Transverse colon (tissue), 4 donors: Measurements from ENCODE around the gene RIPPLY3. TPM values are rescaled to one million over a fixed set of nuclear protein-coding genes. Genes with fewer than 3 reads are reported as not detected.

Experiments used
- DNase-seq: peaks from one replicate; pipeline ENCODE4 v3.0.0-alpha.2; 2019
- H3K27ac ChIP-seq, 4 donors: fragments of 200-600 bp; sonication (generic); 2 replicates each; pipeline ENCODE4 v1.5.1; 2016 to 2018; ENCODE audit warnings: inconsistent platforms in 4 of 4
- H3K27me3 ChIP-seq: fragments of 200-600 bp; sonication (generic); 2 replicates; pipeline ENCODE4 v1.5.1; 2017; ENCODE audit warnings: inconsistent platforms
- H3K36me3 ChIP-seq, 4 donors: fragments of 200-600 bp; sonication (generic); 2 replicates each; pipeline ENCODE4 v1.5.1; 2017 to 2019; ENCODE audit warnings: inconsistent platforms in 4 of 4
- H3K4me1 ChIP-seq, 4 donors: fragments of 200-600 bp; sonication (generic); 2 replicates each; pipeline ENCODE4 v1.5.1; 2017 to 2020; ENCODE audit warnings: inconsistent platforms in 4 of 4
- H3K4me3 ChIP-seq, 4 donors: fragments of 200-600 bp; sonication (generic); 1 replicate in 1 of 4; 2 replicates in 3 of 4; pipeline versions ENCODE4 v1.5.1 to v1.6.1; 2017 to 2019; ENCODE audit warnings: inconsistent platforms in 4 of 4
- H3K9me3 ChIP-seq, 2 donors: fragments of 200-600 bp; sonication (generic); 2 replicates each; pipeline ENCODE4 v1.5.1; 2017 to 2019; ENCODE audit warnings: inconsistent platforms in 2 of 2
- CTCF ChIP-seq, 5 experiments: fragments of 200-600 bp in 3 of 5; fragments of 450-650 bp in 2 of 5; sonication (generic) in 3 of 5; IDR thresholded peaks; 1 replicate in 2 of 5; 2 replicates in 3 of 5; pipeline ENCODE4 v1.5.1; 2016 to 2017; ENCODE audit warnings: antibody characterized with exemption in 5 of 5, inconsistent platforms in 3 of 5, mild to moderate bottlenecking in 2 of 5, moderate library complexity in 1 of 5
- EP300 ChIP-seq: sonication (generic); formaldehyde crosslinking; IDR thresholded peaks from one replicate; pipeline ENCODE4 v1.6.1; 2017; ENCODE audit warnings: antibody characterized with exemption, low read depth
- POLR2A ChIP-seq: fragments of 450-650 bp; IDR thresholded peaks from one replicate; pipeline ENCODE4 v1.6.1; 2016; ENCODE audit warnings: antibody characterized with exemption, mild to moderate bottlenecking, moderate library complexity
- POLR2AphosphoS5 ChIP-seq, 3 donors: sonication (generic); formaldehyde crosslinking; IDR thresholded peaks; one replicate each; pipeline ENCODE4 v1.6.1; 2016; ENCODE audit warnings: antibody characterized with exemption in 3 of 3
- WGBS, 2 donors: methylation state at CpG; one replicate each; pipeline ENCODE4 v1.1.5; 2018; ENCODE audit warnings: low coverage in 1 of 2; 5-methylcytosine and 5-hydroxymethylcytosine counted together
- in situ Hi-C, 4 donors: fragments of 200-750 bp; cut with MboI; loops; one replicate each; pipeline versions ENCODE4 v1.15.0 to v1.15.1; 2017; ENCODE audit warnings: low sequenced_read_pairs in 3 of 4, low pct_ligation_motif_present in 1 of 4, low pct_unique_long_range_greater_than_20kb in 1 of 4
- intact Hi-C: fragments of 100-400 bp; cut with DNase I; formaldehyde crosslinking; loops from one replicate; pipeline ENCODE4 v1.15.1; 2023; ENCODE audit warnings: low total_unique reads
- total RNA-seq, 4 donors: library from RNA; depleted of rRNA; stranded (reverse); fragments of >200 nt; gene quantifications; one replicate each; pipeline ENCODE4 v1.1.0, GENCODE V29; 2016

Gene RIPPLY3
- total RNA-seq, 4 donors from 2014 or later, result 0.27 TPM; not detected in 3

- no peak for DNase-seq
- in situ Hi-C loops, result no loop called here
- Histone ChIP-seq H3K36me3 (no peaks in the 10 kb centered on the region), H3K4me3 (no peak overlapping the region), H3K4me1 (no peaks in the 10 kb centered on the region), H3K27me3 (no peaks in the 10 kb centered on the region), H3K9me3 (no peaks in the 10 kb centered on the region), H3K27ac (no peak overlapping the region)
- TF ChIP-seq CTCF (IDR thresholded peaks at IDR 0.05) (no peak), POLR2AphosphoS5 (IDR thresholded peaks at IDR 0.05) (no peak), POLR2A (no peak), EP300 (no peak)
- 43 to 76% methylated on average over 1 to 9 of the region's 9 CpGs for WGBS, 2 donors
- intact Hi-C loops, result loop anchor here (5.0 kb wide), 1 partner anchor 113 kb away; no protein-coding TSS in a partner anchor
These were observed 33.0 kb downstream of the RIPPLY3 start for GRCh38 chr21:37039411-37040075.

GRCh38 chr21:37040212-37040611, 33.7 kb downstream of the RIPPLY3 start:
- H3K4me1 ChIP-seq, result no peaks in the 10 kb centered on the region
- intact Hi-C loops, result no loop called here
- no peaks in the 10 kb centered on the region for H3K36me3 ChIP-seq
- in situ Hi-C loops, result no loop called here
- no peak overlapping the region for H3K4me3 ChIP-seq
- TF ChIP-seq CTCF (IDR thresholded peaks at IDR 0.05) (no peak), EP300 (no peak), POLR2A (no peak), POLR2AphosphoS5 (IDR thresholded peaks at IDR 0.05) (no peak)
- no peaks in the 10 kb centered on the region for H3K9me3 ChIP-seq
- WGBS, 2 donors, result 83 to 92% methylated on average over 3 of the region's 3 CpGs
- no peaks in the 10 kb centered on the region for H3K27me3 ChIP-seq
- no peak for DNase-seq
- H3K27ac ChIP-seq, result no peak overlapping the region

- WGBS, 2 donors, result 86 to 90% methylated on average over 1 to 4 of the region's 4 CpGs
- in situ Hi-C loops, result no loop called here
- no peak for DNase-seq
These were observed 35.3 kb downstream of the RIPPLY3 start for GRCh38 chr21:37041706-37042271.

GRCh38 chr21:37043818-37044217, 37.3 kb downstream of the RIPPLY3 start:
- H3K4me3 ChIP-seq, result no peak overlapping the region
- H3K9me3 ChIP-seq, result no peaks in the 10 kb centered on the region
- 89 to 100% methylated on average over 4 to 6 of the region's 6 CpGs for WGBS, 2 donors
- H3K27ac ChIP-seq, result no peak overlapping the region
- in situ Hi-C loops (no loop called here), intact Hi-C loops (no loop called here)
- no peaks in the 10 kb centered on the region for H3K27me3 ChIP-seq
- peaks cover 0 to 13% (median 7%) of the 10 kb centered on the region in 4 donors for H3K4me1 ChIP-seq
- no peak for TF ChIP-seq POLR2A
- no peak for TF ChIP-seq POLR2AphosphoS5 (IDR thresholded peaks at IDR 0.05)
- no peak for TF ChIP-seq CTCF (IDR thresholded peaks at IDR 0.05)
- no peak for TF ChIP-seq EP300
- H3K36me3 ChIP-seq, result no peaks in the 10 kb centered on the region
- no peak for DNase-seq

More at GRCh38 chr21:37041706-37042271, 35.3 kb downstream of the RIPPLY3 start:
- Histone ChIP-seq H3K9me3 (no peaks in the 10 kb centered on the region), H3K27ac (no peak overlapping the region), H3K4me3 (no peak overlapping the region), H3K4me1 (peaks cover 0 to 6% (median 2%) of the 10 kb centered on the region in 4 donors), H3K27me3 (no peaks in the 10 kb centered on the region), H3K36me3 (no peaks in the 10 kb centered on the region)
- TF ChIP-seq CTCF (IDR thresholded peaks at IDR 0.05) (no peak), EP300 (no peak), POLR2A (no peak), POLR2AphosphoS5 (IDR thresholded peaks at IDR 0.05) (no peak)
- intact Hi-C loops, result no loop called here
